ENCODE data around the gene HS3ST4. TPM values are rescaled to one million over a fixed set of nuclear protein-coding genes. Genes with fewer than 3 reads are reported as not detected.

HS3ST4 gene
- total RNA-seq, 1 donor from 2014 or later, result 0.32 TPM

DNA sequence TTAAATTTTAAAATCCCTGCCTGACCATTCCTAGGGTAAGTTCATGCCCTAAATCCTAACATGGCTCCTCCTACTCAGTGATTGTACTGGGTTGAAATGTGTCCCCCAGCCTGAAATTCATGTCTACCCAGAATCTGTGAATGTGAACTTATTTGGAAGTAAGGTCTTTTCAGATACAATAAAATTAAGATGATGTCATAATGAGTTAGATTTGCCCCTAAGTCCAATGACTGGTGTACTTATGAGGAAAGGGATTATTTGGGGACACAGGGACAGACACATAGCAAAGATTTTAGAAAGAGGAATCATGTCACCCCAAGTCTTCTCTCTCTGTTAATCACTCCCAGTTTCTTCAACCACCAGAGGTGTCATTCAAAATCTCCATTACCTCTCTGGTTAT, 185.3 kb downstream of the HS3ST4 start:
- intact Hi-C loops (cut with DNase I), result no loop called here
- H3K27me3 ChIP-seq, result no peaks in the 10 kb centered on the region
- no peaks in the 10 kb centered on the region for H3K9me3 ChIP-seq
- H3K4me1 ChIP-seq, result no peaks in the 10 kb centered on the region
- H3K4me3 ChIP-seq, result no peak overlapping the region
- no peaks in the 10 kb centered on the region for H3K36me3 ChIP-seq
- ATAC-seq (no peak), DNase-seq (no peak)
- no peak overlapping the region for H3K27ac ChIP-seq
- TF ChIP-seq, protein P1, sequence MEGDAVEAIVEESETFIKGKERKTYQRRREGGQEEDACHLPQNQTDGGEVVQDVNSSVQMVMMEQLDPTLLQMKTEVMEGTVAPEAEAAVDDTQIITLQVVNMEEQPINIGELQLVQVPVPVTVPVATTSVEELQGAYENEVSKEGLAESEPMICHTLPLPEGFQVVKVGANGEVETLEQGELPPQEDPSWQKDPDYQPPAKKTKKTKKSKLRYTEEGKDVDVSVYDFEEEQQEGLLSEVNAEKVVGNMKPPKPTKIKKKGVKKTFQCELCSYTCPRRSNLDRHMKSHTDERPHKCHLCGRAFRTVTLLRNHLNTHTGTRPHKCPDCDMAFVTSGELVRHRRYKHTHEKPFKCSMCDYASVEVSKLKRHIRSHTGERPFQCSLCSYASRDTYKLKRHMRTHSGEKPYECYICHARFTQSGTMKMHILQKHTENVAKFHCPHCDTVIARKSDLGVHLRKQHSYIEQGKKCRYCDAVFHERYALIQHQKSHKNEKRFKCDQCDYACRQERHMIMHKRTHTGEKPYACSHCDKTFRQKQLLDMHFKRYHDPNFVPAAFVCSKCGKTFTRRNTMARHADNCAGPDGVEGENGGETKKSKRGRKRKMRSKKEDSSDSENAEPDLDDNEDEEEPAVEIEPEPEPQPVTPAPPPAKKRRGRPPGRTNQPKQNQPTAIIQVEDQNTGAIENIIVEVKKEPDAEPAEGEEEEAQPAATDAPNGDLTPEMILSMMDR (IDR thresholded peaks at IDR 0.05), result no peak

DNA sequence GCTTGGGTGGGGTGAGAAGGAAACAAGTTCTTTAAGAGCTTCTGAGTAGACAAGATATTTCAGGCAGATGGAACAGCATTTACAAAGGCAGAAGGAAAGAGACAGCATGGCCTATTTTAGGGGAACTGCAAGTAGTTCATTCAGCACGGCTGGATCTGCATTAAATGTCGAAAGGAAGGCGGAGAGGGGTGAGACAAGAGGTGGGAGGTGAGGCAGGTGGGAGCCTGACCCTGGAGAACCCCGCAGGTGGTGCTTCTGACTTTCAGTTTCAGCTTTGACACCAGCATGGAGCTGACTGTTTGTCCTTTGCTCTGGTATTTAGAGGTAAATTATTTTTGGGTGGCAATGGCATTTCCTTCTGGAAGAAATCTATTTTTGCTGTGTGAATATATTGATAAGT, 194.8 kb downstream of the HS3ST4 start:
- DNase-seq (no peak), ATAC-seq (no peak)
- TF ChIP-seq, protein P1 (IDR thresholded peaks at IDR 0.05), result no peak
- H3K27ac ChIP-seq, result no peak overlapping the region
- no peaks in the 10 kb centered on the region for H3K36me3 ChIP-seq
- H3K9me3 ChIP-seq, result no peaks in the 10 kb centered on the region
- H3K4me1 ChIP-seq, result no peaks in the 10 kb centered on the region
- no peak overlapping the region for H3K4me3 ChIP-seq
- H3K27me3 ChIP-seq, result peaks cover 4% of the 10 kb centered on the region
- intact Hi-C loops (cut with DNase I), result no loop called here

DNA sequence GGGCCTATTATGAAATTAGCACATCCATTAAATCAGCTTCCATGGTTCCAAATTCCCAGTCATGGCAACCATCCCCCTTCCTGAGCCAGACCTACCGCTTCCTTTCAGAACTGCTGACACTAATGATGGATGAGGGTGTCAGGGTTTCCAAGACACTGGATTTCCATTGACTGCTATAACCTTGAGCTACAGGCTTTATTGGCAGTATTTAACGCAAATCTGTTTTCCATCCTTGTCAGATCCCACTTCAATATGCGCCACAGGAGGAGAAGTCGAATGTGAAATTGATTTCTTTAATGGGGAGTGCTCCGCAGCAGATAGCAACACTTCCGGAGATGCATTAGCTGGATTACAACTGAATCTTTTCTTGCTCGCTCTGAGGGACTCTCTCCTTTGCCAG, 197.1 kb downstream of the HS3ST4 start:
- ATAC-seq, result no peak
- no peaks in the 10 kb centered on the region for H3K36me3 ChIP-seq
- no peaks in the 10 kb centered on the region for H3K9me3 ChIP-seq
- DNase-seq, result no peak
- H3K27ac ChIP-seq, result no peak overlapping the region
- H3K4me1 ChIP-seq, result no peaks in the 10 kb centered on the region
- TF ChIP-seq, protein P1 (IDR thresholded peaks at IDR 0.05), result no peak
- no peak overlapping the region for H3K4me3 ChIP-seq
- intact Hi-C loops (cut with DNase I), result no loop called here
- peaks cover 4% of the 10 kb centered on the region for H3K27me3 ChIP-seq

GRCh38 chr16:25893332-25893731, 201.6 kb downstream of the HS3ST4 start:
- intact Hi-C loops (cut with DNase I), result no loop called here
- H3K4me3 ChIP-seq, result no peak overlapping the region
- no peak for ATAC-seq
- TF ChIP-seq, protein P1 (IDR thresholded peaks at IDR 0.05), result no peak
- H3K4me1 ChIP-seq, result no peaks in the 10 kb centered on the region
- no peak for DNase-seq
- peaks cover 8% of the 10 kb centered on the region for H3K27me3 ChIP-seq
- H3K36me3 ChIP-seq, result no peaks in the 10 kb centered on the region
- H3K9me3 ChIP-seq, result no peaks in the 10 kb centered on the region
- no peak overlapping the region for H3K27ac ChIP-seq

DNA sequence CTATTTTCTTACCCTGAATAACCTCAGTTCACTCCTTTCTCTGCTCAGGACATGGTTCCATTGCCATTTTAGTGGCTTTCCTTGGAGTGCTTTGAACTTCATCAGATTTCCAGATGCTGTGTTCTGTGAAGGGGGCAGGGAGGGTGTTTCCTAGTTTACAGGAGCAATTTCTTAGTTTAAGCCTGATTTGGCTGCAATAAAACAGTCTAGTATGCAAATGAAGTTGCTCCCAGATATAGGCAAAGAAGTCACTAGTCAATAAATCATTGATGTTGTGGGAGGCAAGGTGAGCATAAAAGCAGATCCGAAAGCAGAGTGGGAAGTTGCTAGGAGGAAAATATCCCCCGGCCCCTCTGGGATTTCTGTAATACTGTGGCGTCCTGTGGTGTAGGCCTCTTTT, 202.3 kb downstream of the HS3ST4 start:
- Histone ChIP-seq H3K27me3 (peaks cover 8% of the 10 kb centered on the region), H3K4me1 (no peaks in the 10 kb centered on the region), H3K36me3 (no peaks in the 10 kb centered on the region), H3K9me3 (no peaks in the 10 kb centered on the region), H3K4me3 (no peak overlapping the region), H3K27ac (no peak overlapping the region)
- intact Hi-C loops (cut with DNase I), result no loop called here
- TF ChIP-seq, protein P1 (IDR thresholded peaks at IDR 0.05), result no peak
- no peak for ATAC-seq
- DNase-seq, result no peak

- Histone ChIP-seq H3K4me3 (no peak overlapping the region), H3K27ac (no peak overlapping the region), H3K4me1 (no peaks in the 10 kb centered on the region), H3K27me3 (peaks cover 7% of the 10 kb centered on the region), H3K9me3 (no peaks in the 10 kb centered on the region), H3K36me3 (no peaks in the 10 kb centered on the region)
- no peak for ATAC-seq
- intact Hi-C loops (cut with DNase I), result no loop called here
- TF ChIP-seq, protein P1 (IDR thresholded peaks at IDR 0.05), result no peak
- no peak for DNase-seq
These were observed 203.6 kb downstream of the HS3ST4 start for GRCh38 chr16:25895380-25895779.
